GM12872 (cell line): ENCODE results near the gene STPG3.

Source experiments
- CTCF ChIP-seq: IDR thresholded peaks from 3 replicates; pipeline ENCODE4 v1.5.1; 2011; ENCODE audit warnings: low read depth, mild to moderate bottlenecking, low read length, moderate library complexity; ENCODE audit not compliant: insufficient read depth

STPG3 gene

DNA sequence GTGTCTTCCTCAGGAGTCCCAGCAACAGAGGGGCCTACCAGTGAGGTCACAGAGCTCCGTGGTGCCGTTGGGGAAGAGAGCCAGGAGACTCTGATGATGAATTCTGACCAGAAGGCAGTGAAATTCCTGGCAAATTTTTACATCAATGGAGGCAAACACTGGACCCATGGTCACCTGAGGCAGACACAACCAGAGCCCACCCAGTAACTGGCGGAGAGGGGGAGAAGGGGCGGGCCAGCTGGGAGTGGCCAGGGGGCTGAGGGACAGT is at the start of gene STPG3:
Gene STPG3 (plus strand): TSS at position 93 of the 268 bp plus-strand sequence. CDS start 1 bp downstream, at position 94.
- no peak for TF ChIP-seq CTCF

- TF ChIP-seq CTCF = no peak
These were observed 48.1 kb upstream of the STPG3 start for GRCh38 chr9:137202966-137203365.

DNA sequence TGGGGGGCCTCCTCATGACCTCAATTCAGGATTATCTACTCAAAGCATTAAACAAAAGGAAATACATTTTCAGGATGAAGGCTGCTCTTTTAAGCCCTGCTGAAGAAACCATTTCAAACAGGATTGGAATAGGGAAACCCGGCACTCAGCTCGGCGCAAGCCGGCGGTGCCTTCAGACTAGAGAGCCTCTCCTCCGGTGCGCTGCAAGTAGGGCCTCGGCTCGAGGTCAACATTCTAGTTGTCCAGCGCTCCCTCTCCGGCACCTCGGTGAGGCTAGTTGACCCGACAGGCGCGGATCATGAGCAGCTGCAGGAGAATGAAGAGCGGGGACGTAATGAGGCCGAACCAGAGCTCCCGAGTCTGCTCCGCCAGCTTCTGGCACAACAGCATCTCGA is 46.4 kb upstream of the STPG3 start:
- no peak for TF ChIP-seq CTCF

GRCh38 chr9:137205126-137206069 is 45.7 kb upstream of the STPG3 start, which contains the start of the genes NDOR1 and TMEM203:
Gene NDOR1, plus strand, starts transcription at chr9:137205700. Its CDS starts 78 bp downstream, at chr9:137205778.
Gene TMEM203, minus strand, starts transcription at chr9:137205648. Its CDS starts 234 bp downstream, at chr9:137205414.
- TF ChIP-seq CTCF = no peak

DNA sequence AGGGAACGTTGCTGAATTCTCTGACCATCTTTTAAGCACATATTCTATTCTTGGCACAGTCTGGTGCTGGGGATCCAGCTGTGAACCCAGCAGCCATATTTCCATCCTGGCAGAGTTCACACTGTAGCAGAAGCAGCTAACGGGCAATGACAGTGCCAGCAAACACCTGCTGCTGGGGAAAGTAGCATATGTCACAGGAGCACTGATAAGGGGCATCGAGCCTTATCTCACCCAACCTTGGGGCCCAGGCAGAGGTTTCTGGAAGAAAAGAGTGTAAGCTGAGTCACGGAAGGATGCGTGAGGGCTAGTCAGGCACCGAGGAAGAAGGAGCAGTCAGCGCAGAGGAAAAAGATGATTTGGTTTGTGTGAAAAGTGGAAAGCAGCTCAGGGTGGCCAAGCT is 44.5 kb upstream of the STPG3 start:
- TF ChIP-seq CTCF = no peak

DNA sequence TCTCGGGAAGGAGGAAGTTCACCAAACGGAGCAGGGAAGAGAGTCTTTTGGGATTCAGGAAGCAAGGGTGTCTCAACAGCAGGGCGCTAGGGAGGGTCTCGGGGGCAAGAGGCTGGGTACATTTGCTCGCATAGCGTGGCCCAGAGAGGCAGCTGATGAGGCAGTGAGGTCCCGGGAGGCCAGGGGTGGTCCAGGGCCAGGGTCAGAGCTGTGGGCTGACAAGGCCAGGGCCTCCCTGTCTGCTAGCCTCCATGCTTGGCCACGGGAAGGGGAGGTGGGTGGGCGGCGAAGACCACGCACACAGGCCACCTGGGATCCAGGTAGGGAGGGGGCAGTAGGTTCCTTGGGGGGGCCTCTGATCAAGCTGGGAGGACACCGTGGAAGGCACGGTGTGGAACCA is 39.6 kb upstream of the STPG3 start:
- no peak for TF ChIP-seq CTCF

DNA sequence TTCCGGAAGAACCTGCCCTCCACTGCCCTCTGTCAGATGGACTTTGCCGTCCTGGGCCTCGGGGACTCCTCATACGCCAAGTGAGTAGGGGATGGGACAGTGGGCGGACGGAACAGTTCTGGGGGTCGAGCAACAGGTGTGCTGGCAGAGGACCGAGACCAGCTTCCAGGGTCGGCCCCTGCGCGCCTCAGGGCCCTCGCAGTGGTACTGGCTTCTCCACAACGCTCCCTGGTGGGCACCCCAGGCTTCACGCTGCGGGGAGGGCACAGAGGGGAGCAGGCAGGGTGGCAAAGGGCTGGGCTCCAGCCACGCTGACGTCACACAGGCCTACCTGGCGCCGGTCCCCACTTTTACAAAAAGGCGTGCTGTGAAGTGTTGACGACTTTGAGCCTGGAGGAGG is 38.6 kb upstream of the STPG3 start:
- TF ChIP-seq CTCF = no peak
